HG02623 (cell line): ENCODE results near the gene SPNS3.

Source experiments
- ATAC-seq: cut with Tn5 transposase; IDR thresholded peaks from one replicate; pipeline ENCODE4 v1.9.1; 2021; ENCODE audit warnings: moderate library complexity; ENCODE audit not compliant: unreplicated experiment

Gene SPNS3

DNA sequence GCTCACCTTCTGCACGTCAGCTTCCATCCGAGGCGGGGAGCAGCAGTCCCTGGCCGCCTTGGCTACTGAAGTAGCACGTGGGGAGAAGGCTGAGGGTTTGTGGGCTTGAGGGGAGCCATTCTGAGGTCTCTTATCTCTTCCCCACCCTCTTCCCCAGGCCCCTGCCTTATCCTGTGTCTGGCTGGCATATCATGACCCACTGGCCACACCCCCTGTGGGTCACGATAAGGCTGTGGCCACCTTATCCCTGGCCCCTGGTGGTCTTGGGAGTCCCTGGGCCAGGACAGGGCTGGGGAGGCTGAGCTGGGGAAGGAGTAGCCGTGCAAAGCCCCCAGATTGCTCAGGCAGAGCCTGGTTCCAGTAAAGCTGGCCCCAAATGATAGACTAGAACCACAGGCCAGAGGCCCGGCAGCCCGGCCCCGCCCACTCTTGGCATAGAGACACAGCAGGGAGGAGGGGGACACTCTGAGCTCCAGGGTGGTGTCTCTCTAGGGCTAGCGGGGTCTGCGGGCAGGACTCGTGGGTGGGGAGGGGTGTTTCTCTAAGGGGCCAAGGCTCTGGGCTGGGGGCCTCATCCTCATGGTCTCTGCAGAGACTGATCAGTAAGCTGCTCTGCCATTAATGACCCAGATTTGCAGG is 72.6 kb downstream of the SPNS3 start:
- no peak for ATAC-seq

DNA sequence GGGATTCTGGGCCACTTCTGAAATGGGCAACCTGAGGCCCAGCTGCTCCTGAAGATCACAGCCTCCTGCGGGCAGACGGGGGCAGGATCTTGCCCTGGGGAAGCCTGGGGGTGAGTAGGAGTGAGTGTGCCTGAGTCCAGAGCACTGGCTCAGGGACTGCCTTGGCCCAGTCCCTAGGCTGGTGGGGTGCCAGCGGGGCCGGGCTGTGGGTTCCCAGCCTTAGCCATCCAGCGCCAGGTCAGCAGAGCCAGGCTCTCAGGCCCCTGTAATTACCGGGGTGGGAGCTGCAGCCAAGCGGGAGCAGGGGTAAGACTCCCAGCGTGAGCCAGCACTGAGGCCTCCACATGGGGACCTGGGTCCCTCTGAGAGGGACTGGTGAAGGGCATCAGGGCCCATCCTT is 73.2 kb downstream of the SPNS3 start:
- ATAC-seq, result no peak

DNA sequence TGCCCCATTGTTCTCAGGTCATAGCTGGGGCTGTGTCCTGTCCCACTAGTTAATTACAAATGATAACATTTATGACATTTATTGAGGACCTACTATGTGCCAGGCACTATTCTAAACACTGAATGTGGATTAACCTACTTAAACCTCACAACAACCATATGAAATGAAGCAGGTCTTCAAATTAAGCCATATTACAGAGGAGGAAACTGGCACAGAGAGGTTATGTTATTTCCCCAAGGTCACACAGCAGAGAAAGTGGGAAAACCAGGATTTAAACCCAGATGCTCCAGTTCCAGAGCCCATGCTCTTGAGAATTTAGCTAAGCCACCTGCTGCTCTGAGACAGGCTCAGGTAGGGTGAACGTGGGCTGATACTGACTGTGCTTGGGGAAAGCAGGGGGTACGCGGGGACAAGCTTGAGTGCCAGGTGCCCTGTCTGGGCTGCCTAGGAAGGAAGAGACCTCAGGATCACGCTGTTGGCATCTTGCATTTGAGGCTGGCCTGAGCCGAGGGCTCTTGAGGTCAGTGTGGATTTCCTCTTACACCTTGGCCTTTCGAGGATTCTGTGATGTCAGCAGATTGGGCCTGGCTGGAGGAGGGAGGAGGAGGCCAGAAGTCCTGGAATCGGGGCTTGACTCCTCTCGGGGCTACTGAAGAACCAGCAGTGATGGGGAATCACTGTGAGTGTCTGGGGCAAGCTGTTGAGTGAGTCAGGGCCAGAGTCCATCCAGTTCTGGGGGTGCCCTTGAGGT is 73.8 kb downstream of the SPNS3 start:
- no peak for ATAC-seq

DNA sequence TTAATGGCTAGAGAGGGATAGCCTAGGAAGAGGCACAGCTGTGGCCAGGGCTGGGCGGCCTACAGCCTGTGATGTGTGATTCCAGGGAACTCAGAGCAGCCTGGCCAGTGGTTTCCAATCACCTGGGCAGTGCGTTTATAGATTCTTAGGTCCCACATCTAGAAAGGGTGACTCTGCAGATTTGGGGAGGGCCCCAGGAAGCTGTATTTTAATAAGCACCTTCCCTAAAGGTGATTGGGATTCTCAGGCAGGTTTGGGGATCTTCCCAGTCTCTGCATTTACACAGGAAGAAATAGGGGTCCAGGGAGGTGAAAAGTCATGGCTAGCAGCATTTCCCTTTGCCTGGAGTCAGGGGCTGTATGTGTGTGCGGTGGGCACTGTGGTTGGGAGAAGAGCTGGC is 74.5 kb downstream of the SPNS3 start:
- no peak for ATAC-seq

DNA sequence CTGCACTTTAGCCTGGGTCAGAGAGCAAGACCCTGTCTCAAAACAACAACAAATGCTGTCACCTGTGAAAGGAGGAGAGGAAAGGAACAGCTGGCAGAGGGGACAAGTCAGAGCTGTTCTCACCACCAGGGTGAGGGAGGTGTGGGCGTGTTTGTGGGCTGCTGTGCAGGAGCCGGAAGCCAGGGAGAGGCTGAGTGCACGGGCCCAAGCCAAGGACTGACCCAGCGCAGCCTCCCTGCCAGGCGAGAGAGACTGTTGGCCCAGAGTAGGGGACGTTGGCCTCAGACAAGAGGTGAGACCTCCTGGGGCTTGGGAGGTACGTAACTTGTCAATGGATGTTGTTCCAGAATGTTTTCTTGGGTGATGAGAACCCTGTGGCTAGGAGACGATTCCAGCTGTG is 75.7 kb downstream of the SPNS3 start:
- ATAC-seq, result no peak

DNA sequence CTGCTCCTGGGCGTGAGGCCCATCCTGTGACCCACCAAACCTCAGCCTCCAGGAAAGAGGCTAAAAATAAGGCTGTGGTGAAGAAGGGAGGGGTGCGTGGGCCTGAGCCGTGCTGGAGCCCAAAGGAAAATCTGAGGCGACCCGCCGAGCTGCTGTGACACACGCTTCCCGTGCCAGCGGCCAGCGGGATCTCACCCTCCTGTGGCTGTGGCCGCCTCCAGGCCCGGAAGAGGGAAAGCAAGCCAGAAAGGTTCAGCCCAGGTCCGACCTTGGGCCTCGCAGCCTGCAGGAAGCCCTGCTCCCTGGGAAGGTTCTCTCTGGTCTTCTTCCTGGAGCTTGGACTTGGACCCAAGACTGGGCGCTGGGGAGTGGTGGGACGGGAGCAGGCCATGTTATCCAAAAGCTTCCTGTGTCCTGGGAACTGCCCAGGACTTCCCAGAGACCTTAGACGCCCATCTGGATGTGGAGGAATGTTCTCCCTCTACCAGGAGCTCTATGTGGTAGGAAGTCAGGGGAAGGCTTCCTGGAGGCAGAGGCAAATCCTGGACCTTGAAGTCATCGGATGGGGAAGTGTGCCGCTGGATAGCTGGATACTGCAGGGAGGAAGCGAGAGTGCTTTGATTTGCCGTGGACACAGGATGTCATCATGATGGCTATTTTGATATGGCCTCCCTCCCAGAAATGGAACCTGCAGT is 76.3 kb downstream of the SPNS3 start:
- no peak for ATAC-seq

DNA sequence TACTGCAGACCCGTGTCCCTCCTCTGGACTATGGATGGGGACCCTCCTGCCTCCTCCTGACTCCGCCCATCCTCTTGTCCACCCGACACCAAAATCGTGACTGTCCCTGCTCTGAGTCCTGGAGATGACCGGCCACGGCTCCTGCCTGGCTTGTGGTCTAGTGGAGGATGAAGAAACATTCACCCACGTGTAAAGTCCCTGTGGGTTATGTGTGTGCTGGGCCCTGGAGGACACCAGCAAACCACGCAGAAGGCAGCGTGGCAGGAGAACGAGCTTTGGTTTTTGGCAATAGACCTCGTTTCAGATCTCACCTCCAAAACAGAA is 76.8 kb downstream of the SPNS3 start:
- ATAC-seq, result no peak

DNA sequence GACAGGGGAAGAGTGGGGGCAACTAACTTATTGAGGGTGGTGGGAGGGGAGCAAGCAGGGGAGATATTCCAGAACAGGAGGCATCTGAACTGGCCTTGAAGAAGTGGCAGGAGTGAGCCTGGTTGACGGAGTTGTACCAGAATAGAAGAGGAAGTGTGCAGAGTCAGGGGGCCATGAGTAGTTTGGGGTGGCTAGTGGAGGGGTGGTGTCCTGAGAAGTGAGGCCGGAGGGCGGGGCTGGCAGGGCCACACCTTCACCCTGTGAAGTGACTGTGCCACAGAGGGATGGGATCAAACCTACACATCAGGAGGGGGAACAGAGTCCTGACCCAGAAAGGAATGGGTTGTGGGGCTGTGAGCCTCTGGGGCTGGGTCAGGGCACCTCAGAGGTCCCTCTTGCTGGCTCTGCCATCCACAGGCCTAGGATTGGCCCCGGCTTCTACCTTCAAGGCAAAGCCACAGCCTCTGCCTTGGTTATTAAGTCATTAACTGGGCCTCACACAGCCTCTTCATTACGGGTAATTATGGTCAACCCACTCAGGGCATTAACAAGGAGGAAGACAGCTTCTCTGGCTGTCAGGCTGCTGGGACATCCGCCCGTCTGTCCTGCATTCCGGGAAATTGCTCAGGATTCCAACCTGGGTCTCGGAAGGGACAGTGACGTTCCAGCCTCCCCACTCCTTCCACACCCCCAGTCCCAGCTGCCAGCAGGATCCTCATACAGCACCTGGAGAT is 77.6 kb downstream of the SPNS3 start:
- no peak for ATAC-seq

DNA sequence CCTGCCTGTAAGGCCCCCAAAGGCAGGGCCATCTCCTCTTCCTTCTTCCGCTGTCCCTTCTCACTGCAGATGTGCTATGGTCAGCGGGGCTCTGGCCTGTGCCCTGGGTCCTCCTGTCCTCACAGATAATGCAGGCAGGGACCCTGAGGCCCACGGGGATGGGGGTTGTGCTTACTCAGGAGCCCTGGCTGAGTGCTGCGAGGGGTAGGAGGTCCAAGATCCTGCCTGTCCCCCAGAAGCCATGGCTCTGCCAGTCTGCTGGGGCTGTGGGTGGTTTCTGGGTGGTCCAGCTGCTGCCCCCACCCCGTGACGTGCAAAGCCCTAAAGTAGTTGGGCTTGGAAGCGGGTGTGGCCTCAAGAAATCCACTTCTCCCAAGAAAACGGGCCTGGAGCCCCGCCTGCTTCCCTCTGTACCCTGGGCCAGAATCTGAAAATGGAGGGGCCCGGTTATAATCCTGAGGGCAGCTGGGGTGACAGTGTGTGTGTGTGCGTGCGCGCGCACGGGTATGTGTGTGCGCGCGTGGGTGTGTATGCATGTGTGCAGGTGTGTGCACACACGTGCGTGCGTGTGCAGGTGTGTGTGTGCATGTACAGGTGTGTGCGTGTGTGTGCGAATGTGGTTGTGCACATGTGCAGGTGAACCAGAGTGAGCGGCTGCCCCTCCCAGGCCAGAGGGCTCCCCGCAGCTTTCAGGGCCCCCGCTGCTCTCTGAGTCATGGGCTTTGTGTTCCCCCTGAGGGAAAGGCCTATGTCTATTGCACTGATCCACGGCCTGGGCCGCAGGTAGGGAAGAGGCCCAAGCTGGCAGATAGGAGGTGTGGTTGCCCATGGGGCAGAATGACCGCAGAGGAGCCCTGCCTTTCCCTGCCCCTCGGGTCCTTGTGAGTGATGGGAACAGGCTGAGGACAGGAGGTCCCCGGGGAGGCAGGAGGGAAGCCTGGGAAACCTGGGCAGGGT is 78.7 kb downstream of the SPNS3 start:
- ATAC-seq, result no peak

DNA sequence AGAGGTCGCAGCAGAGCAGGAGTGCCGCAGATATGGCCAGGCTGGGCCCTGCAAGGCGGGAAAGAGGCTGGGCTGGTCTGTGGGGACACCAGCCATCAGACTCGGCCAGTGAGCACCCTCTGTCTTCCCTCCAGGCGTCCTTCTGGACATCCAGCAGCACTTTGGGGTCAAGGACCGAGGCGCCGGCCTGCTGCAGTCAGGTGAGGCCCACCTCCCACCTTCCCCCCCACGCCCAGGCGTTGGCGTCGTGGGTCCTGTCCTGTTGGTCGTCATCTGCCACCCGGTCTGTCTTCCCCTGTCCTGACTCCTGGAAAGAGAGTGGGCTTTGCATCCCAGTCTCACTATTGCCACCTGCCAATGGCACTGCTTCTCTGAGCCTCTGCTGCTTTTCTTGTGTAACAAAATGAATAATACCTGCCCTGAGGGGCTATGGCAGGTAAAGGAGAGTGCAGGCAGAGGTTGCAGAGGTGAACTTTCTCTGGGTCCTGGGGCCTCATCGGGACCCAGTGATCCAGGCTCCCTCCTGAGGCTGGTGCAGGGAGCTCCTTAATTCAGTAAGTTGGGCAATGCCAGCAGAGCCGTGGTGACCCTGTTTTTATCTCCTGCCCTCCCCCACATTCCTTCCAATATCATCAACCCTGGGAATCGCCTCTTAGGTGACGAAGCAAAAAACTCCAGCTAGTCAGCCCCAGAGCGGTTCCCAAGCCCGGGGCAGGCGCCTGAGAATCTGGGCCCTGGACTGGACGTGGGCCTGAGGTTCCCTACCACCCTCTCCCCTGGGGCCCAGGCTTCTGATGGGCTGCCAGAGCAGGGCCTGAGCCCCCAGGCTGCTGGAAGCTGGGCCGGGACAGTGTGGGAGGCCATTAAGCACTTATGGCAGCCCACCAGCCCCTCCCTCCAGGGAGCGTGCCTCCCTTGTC is 79.6 kb downstream of the SPNS3 start:
- no peak for ATAC-seq

DNA sequence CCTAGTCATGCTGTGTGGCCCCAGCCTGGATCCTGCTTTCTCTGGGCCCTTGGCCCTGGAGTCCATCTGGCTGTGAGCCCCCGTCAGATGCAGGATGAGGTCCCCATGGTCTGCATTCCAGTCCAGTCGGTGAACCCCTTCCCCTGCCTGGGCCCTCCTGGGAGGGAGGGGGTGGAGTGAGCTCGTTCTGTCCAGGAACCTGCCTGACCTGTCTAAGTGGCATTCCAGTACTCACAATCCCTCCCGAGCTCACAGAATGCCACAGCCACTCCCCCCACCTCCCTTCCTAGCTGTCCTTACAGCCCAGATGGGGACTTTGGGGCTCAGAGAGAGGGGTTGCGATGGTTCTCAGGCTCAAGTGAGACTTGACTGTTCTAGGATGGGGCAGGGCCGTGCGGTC is 80.5 kb downstream of the SPNS3 start:
- no peak for ATAC-seq

DNA sequence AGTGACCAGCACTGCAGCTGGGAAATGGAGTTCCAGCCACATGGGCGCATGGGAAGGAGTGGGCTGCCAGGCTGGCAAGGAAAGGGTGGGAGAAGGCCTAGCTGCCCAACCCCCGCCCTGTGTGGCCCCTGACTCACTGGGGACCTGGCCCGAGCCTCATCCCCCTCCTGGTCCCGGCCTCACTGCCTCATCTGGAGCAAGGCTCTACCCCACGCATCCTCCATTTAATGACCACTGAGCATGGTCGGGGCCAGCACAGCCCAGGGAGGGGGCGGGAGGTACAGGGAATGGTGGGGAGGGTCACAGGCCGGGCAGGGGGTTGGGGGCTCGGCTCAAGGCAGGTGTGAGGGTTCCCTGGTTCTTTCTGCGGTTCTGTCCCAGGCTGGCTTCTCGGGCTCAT is 81.0 kb downstream of the SPNS3 start:
- ATAC-seq, result no peak

DNA sequence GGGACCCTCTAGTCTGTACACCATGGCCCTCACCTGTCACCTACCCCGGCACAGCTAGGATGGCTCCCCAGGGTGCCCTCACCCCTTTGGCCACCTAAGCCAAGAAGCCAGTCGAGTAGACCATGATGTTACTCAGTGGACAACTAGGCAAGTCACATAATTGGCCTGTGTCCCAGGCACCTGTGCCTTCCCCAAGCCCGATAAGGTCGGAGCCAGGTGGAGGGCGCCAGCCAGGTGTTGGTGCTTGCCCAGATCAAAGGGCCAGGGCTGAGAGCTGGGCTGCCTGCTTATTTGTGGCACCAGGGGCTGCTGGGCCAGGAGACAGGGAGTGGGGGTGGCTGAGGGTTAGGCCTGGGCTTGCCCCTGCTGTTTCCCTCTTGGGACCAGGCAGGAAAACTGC is 81.8 kb downstream of the SPNS3 start:
- ATAC-seq, result no peak

DNA sequence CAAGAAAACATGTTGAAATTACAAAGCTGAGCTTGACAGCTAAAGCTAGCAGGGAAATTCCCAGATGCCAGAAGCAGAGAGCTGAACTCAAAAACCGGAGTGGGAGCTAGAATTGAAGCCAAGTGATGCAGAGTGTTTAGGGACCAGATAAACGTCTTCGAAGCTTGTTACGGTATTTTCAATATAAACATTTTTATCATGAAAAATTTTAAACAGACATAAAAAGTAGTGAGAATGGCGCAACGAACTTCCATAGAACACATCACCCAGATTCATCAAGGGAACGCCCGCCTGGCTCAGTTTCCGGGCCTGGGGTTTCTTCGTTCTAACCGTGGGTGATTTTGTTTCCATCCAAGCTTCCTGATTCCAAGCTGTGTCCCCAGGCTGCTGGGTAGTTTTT is 83.0 kb downstream of the SPNS3 start:
- ATAC-seq, result no peak

DNA sequence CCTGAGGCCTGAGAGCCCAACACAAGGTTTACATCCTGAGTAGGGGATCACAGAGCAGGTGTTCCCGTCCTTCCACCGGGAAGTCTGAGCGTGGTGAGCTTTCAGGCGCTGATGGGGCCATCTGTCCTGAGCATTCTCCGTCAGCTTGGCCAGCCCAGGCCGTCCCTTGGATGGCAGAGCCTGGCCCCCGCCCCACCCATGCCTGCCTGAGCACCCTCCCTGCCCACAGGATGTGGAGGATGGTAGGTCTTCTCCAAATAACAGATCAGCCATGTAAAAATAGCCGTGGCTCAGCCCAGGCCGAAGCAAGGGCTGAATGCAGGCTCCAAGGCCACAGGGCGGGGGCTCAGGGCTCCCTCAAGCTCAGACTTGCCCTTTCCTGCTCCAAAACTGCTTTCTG is 85.2 kb downstream of the SPNS3 start:
- ATAC-seq, result no peak

DNA sequence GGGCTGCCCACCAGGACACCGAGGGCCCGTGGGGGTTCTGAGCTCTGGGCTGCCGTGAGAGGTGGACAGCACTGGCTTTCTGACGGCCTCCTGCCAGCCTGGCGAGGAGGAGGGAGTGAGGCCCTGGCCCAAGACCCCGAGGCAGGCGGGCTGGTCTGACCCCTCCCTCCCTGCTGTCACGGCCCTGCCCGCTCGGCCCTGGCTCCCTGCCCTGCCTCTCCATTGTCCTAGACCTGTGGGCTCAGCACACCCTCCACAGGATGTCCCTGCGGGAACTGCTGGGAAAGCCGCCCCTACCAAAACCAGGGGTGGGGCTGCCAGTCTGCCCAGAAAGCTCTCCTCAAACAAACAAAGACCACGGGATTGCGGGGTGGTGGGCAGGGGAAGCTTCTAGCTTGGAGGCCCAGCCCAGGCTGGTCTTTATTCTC is 85.6 kb downstream of the SPNS3 start:
- ATAC-seq, result no peak

DNA sequence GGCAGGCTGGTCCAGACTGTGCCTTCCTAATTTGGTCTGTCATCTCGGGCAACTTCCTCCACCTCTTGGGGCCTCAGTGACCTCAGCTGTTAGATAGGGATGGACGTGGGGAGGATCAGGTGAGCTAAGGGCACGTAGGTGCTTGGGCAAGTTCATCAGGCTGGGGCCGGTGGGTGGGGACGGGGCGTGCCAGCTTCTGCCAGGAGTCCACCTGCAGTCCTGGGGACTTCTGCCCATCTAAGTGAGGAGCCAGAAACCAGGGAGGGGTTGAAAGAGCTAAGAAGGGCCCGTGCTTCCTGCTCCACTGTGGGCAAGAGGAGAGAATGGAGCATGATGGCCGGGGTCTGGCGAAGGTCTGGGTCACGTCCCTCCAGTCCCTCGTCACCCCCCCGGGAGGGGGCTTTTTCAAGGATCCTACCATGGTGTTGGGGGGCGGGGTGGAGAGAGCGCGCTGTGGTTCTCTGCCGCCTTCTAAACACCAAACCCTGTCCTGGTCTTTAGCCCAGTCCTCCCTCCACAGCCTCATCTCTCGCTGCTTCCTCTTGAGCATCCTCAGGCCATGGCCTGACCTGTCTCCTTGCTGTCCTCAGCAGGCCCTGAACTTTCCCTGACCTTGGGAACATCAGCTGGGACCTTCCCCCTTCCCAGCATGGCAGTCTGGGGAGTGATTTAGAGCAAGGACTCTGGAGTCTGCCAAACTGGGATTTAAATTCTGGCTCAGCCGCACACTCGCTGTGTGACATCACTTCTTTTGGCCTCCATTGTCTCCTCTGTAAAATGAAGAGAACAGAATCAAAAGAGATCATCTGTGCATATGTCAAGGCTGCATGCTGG is 86.5 kb downstream of the SPNS3 start:
- no peak for ATAC-seq

DNA sequence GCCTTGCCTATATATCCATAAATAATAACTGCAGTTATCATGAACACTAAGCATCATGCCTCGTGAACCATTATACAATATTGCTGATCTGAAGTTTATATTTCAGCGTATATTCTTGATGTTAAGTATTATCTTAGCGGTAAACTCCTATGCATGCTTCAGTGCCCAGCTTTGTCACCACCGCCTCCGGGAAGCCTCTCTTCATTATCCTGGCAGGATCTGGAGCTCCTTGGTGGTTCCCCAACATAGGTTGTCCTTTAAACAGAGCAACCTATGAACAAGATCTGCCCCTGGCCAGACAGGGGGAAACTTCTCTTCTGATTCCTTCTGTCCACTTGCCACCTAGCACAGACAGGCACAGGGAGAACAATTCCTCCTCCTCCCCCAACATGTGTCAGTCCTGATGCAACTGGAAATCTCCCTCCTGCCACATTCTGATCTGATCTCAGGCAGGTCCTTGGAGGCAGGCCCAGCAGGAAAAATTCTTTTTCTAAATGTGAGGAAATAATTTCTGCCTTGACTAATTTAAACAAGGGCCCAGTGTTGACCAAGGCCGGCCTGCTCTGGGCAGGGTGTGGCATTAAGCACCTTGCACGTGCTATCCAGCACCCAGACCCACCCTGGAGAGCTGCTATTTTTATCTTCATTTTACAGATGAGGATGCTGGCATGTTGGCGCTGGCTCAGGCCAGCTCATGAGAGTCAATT is 87.3 kb downstream of the SPNS3 start:
- no peak for ATAC-seq
